K562 (cell line): Measurements from ENCODE around the gene TRIM69. TPM values are rescaled to one million over a fixed set of nuclear protein-coding genes. Genes with fewer than 3 reads are reported as not detected.
A peak's percentile ranks its signal among the peaks of the same experiment; 100 is the strongest.

Source experiments
- ATAC-seq: fragments of 200-7000 bp; cut with Tn5 transposase; 3 replicates; pipeline ENCODE4 v1.9.1; 2020; ENCODE audit warnings: moderate library complexity
- BruUV-seq: library from RNA; stranded (reverse); fragments of 400-500 nt; replicated peaks from 2 replicates; lab custom pipeline; 2021; lab: Mats Ljungman, UMichigan
- CTCF ChIA-PET: fragments of 300-600 bp; formaldehyde crosslinking; extraction: SDS; loops from one replicate; lab custom pipeline; 2021; ENCODE audit warnings: low intra/inter-chr PET ratio; lab: Yijun Ruan, JAX
- POLR2A ChIA-PET: fragments of 300-600, 350-650 bp; sonication (Branson Sonifier 250); formaldehyde crosslinking; extraction: SDS; loops from one replicate; lab custom pipeline; 2021; ENCODE audit warnings: antibody characterized with exemption, inconsistent platforms; lab: Yijun Ruan, JAX
- DNase-seq, 4 experiments: peaks; one replicate each; pipeline versions ENCODE4 v3.0.0 to v3.0.0-alpha.2; 2011 to 2018; ENCODE audit warnings: low spot score in 3 of 4, mixed read lengths in 3 of 4; ENCODE audit errors: extremely low read depth in 1 of 4
- FAIRE-seq: peaks from 2 replicates; lab custom pipeline; 2011; peaks lifted over from hg19 to GRCh38; lab: Jason Lieb, UNC
- H2AFZ ChIP-seq: 2 replicates; pipeline ENCODE4 v1.6.0; 2011; ENCODE audit warnings: low read depth, low read length, control low read depth, inconsistent platforms
- H3K27ac ChIP-seq: fragments of 200-600 bp; 3 replicates; pipeline ENCODE4 v1.8.0; 2011; ENCODE audit warnings: low read depth, mild to moderate bottlenecking, control low read depth, inconsistent platforms, low read length, moderate library complexity, mixed read lengths; ENCODE audit errors: extremely low read depth
- H3K27me3 ChIP-seq, 2 experiments: fragments of 300-600 bp in 1 of 2; 2 replicates in 1 of 2; 3 replicates in 1 of 2; pipeline versions ENCODE4 v1.6.0 to v1.8.0; 2011; ENCODE audit warnings: inconsistent platforms in 2 of 2, low read length in 2 of 2, mild to moderate bottlenecking in 1 of 2, mixed read lengths in 1 of 2, moderate library complexity in 1 of 2; ENCODE audit not compliant: control insufficient read depth in 2 of 2, insufficient read depth in 2 of 2
- H3K36me3 ChIP-seq: fragments of 300-600 bp; 3 replicates; pipeline ENCODE4 v1.8.0; 2011; ENCODE audit warnings: mild to moderate bottlenecking, low read length, inconsistent platforms; ENCODE audit not compliant: control insufficient read depth, insufficient read depth
- H3K4me1 ChIP-seq, 2 experiments: fragments of 200-600 bp in 1 of 2; replicated peaks in 1 of 2; 2 replicates in 1 of 2; 3 replicates in 1 of 2; pipeline versions ENCODE4 v1.5.1 to v1.8.0; 2011; ENCODE audit warnings: inconsistent platforms in 2 of 2, low read length in 2 of 2, mild to moderate bottlenecking in 1 of 2, mixed read lengths in 1 of 2, moderate library complexity in 1 of 2; ENCODE audit not compliant: control insufficient read depth in 2 of 2, insufficient read depth in 2 of 2
- H3K4me2 ChIP-seq: 2 replicates; pipeline ENCODE4 v1.6.1; 2011; ENCODE audit warnings: low read length, control low read depth, inconsistent platforms, mixed read lengths; ENCODE audit not compliant: insufficient read depth
- H3K4me3 ChIP-seq: fragments of 200-600 bp; sonication (generic), shearing (Covaris generic); 2 replicates; pipeline ENCODE4 v1.5.1; 2016; ENCODE audit warnings: control low read depth, inconsistent platforms
- H3K79me2 ChIP-seq: fragments of 200-600 bp; 3 replicates; pipeline ENCODE4 v1.8.0; 2011; ENCODE audit warnings: low read length, inconsistent platforms; ENCODE audit not compliant: control insufficient read depth, insufficient read depth
- H3K9ac ChIP-seq, 2 experiments: 2 replicates each; pipeline versions ENCODE4 v1.6.0 to v1.6.1; 2011; ENCODE audit warnings: low read depth in 2 of 2, low read length in 2 of 2, control low read depth in 1 of 2, inconsistent platforms in 1 of 2, mild to moderate bottlenecking in 1 of 2, mixed read lengths in 1 of 2; ENCODE audit not compliant: insufficient read depth in 1 of 2
- H3K9me1 ChIP-seq: one replicate; pipeline ENCODE4 v1.6.0; 2011; ENCODE audit warnings: inconsistent platforms, mild to moderate bottlenecking, low read length, moderate library complexity; ENCODE audit not compliant: control insufficient read depth, insufficient read depth
- H3K9me3 ChIP-seq: replicated peaks from 2 replicates; pipeline ENCODE4 v1.5.1; 2011; ENCODE audit warnings: low read depth, low read length, inconsistent platforms; ENCODE audit not compliant: control insufficient read depth, insufficient read depth
- H4K20me1 ChIP-seq: replicated peaks from 2 replicates; pipeline ENCODE4 v1.6.1; 2011; ENCODE audit warnings: low read length, inconsistent platforms, mixed read lengths; ENCODE audit not compliant: control insufficient read depth, insufficient read depth
- MAFK ChIP-seq: IDR thresholded peaks from 2 replicates; pipeline ENCODE4 v1.6.1; 2011; ENCODE audit warnings: low read length, improper control_type of control experiment
- NCOA4 ChIP-seq: fragments of 450-650 bp; IDR thresholded peaks from 2 replicates; pipeline ENCODE4 v1.6.1; 2018; ENCODE audit warnings: mild to moderate bottlenecking; ENCODE audit not compliant: partially characterized antibody
- NFIX ChIP-seq: fragments of 250-450 bp; sonication (Bioruptor Pico); IDR thresholded peaks from 2 replicates; pipeline ENCODE4 v1.4.0; 2020; ENCODE audit warnings: low read depth, mild to moderate bottlenecking, moderate library complexity
- PBX2 ChIP-seq, 2 experiments: IDR thresholded peaks in 1 of 2; conservative IDR thresholded peaks in 1 of 2; 2 replicates each; pipeline ENCODE4 v1.6.1; 2016; ENCODE audit warnings: low read depth in 2 of 2, mild to moderate bottlenecking in 1 of 2, missing compliant biosample characterization in 1 of 2, missing genetic modification characterization in 1 of 2, moderate library complexity in 1 of 2
- PHF20 ChIP-seq: fragments of 450-650 bp; IDR thresholded peaks from 2 replicates; pipeline ENCODE4 v1.6.1; 2018; ENCODE audit not compliant: partially characterized antibody
- RCOR1 ChIP-seq, 2 experiments: IDR thresholded peaks; 2 replicates each; pipeline ENCODE4 v1.6.1; 2012; ENCODE audit warnings: low read depth in 2 of 2, low read length in 2 of 2, borderline replicate concordance in 1 of 2, improper control_type of control experiment in 1 of 2
- RFX7 ChIP-seq: fragments of 250-450 bp; sonication (Bioruptor Pico); IDR thresholded peaks from 2 replicates; pipeline ENCODE4 v1.5.1; 2021; ENCODE audit warnings: mild to moderate bottlenecking
- SIX5 ChIP-seq, 2 experiments: IDR thresholded peaks; 2 replicates each; pipeline ENCODE4 v1.6.1; 2011; ENCODE audit warnings: low read length in 2 of 2, borderline replicate concordance in 1 of 2, low read depth in 1 of 2, mild to moderate bottlenecking in 1 of 2, moderate library complexity in 1 of 2; ENCODE audit not compliant: insufficient read depth in 1 of 2
- SRSF3 ChIP-seq: fragments of 200-400 bp; formaldehyde crosslinking; IDR thresholded peaks from 2 replicates; pipeline ENCODE4 v1.6.1; 2016; ENCODE audit warnings: mild to moderate bottlenecking, low read length, moderate library complexity; ENCODE audit not compliant: insufficient read depth
- WHSC1 ChIP-seq: IDR thresholded peaks from one replicate; pipeline ENCODE4 v1.6.1; 2012; ENCODE audit warnings: low read length, control low read depth, inconsistent platforms
- ZBTB8A ChIP-seq: fragments of 450-650 bp; IDR thresholded peaks from 2 replicates; pipeline ENCODE4 v1.6.1; 2018; ENCODE audit warnings: mild to moderate bottlenecking, moderate library complexity; ENCODE audit not compliant: partially characterized antibody
- ZFX ChIP-seq: sonication (generic); formaldehyde crosslinking; IDR thresholded peaks from 2 replicates; pipeline ENCODE4 v1.8.0; 2022; ENCODE audit warnings: mild to moderate bottlenecking, missing genetic modification reagents, moderate library complexity
- ZNF512 ChIP-seq: IDR thresholded peaks from 2 replicates; pipeline ENCODE4 v1.6.1; 2016; ENCODE audit warnings: missing genetic modification characterization, missing compliant biosample characterization
- ZNF695 ChIP-seq: fragments of 450-650 bp; formaldehyde crosslinking; IDR thresholded peaks from 2 replicates; pipeline ENCODE4 v1.4.0; 2020; ENCODE audit warnings: mild to moderate bottlenecking, moderate library complexity
- ZNF780A ChIP-seq: fragments of 250-450 bp; sonication (Bioruptor Pico); IDR thresholded peaks from 2 replicates; pipeline ENCODE4 v1.5.0; 2021; ENCODE audit warnings: mild to moderate bottlenecking
- in situ Hi-C: fragments of 300-500 bp; cut with MboI; formaldehyde crosslinking; loops from 4 replicates; pipeline ENCODE4 v1.15.0; 2018; ENCODE audit warnings: inconsistent platforms, mixed read lengths
- intact Hi-C: fragments of 100-400 bp; cut with micrococcal nuclease; formaldehyde crosslinking; loops from 2 replicates; pipeline ENCODE4 v1.14.2; 2022
- polyA plus RNA-seq, 8 experiments: library from polyadenylated mRNA; depleted of rRNA in 4 of 8; stranded (reverse) in 5 of 8; unstranded in 3 of 8; fragments of >200 nt; fragmentation: Nextera tagmentation in 2 of 8; fragmentation: Illumina TruSeq in 1 of 8; extraction: Ambion mirVana in 2 of 8; extraction: Trizol in 1 of 8; gene quantifications; 2 replicates each; pipeline versions ENCODE4 v1.2.1 to v1.2.3, GENCODE V29; 2011 to 2014; ENCODE audit warnings: inconsistent platforms in 1 of 8, missing spikeins in 1 of 8
- total RNA-seq, 7 experiments: library from RNA; depleted of rRNA in 6 of 7; stranded (reverse); fragments of >200 nt in 6 of 7; fragmentation: Illumina TruSeq in 2 of 7; extraction: Trizol in 2 of 7; gene quantifications; 2 replicates each; pipeline versions ENCODE4 v1.2.1 to v1.2.3, GENCODE V29; 2011 to 2021; ENCODE audit warnings: low replicate concordance in 1 of 7
- TF ChIP-seq, protein P1 (sequence below): sonication (generic); formaldehyde crosslinking; IDR thresholded peaks from 2 replicates; pipeline ENCODE4 v1.8.1; 2023; ENCODE audit warnings: mild to moderate bottlenecking, missing genetic modification reagents, moderate library complexity
- TF ChIP-seq, protein P2 (sequence below): fragments of 450-650 bp; IDR thresholded peaks from 2 replicates; pipeline ENCODE4 v1.6.1; 2016

The TRIM69 gene
- total and polyA plus RNA-seq, 9 of the 15 experiments (the other 6 are each of a cell fraction or from before 2014, with no cell fraction given): 1.0 to 4.3 (median 2.3) TPM

DNA sequence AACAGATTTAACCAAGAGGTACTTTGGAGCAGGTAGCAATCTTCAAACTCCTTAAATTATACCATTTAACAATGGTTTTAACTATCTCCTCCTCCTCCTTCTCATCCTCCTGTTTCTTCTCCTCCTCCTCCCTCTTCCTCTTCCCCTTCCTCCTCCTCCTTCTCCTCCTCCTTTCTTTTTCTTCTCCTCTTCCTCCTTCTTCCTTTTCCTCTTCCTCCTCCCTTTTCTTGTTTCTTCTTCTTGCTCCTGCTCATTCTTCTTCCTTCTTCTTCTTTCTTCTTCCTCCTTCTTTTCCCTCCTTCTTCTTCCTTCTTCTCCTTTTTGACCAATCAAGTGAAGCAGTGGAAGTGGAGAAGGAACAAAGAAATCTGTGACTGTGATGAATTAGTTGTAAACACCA lies 39.3 kb upstream of the TRIM69 start:
- no peaks in the 10 kb centered on the region for H3K36me3 ChIP-seq
- ATAC-seq: no peak
- no peaks in the 10 kb centered on the region for H3K9me3 ChIP-seq
- POLR2A ChIA-PET: interaction anchor here (0.7 to 2.7 kb wide), 3 partner anchors 11 to 101 kb away, joined by 3 to 13 read pairs (median 4); partner anchors contain the start of genes B2M and PATL2
- H3K4me2 ChIP-seq: no peak overlapping the region
- CTCF ChIA-PET: no interaction called here
- BruUV-seq: no TSS peak
- H2AFZ ChIP-seq: no peak overlapping the region
- H3K27ac ChIP-seq: no peak overlapping the region
- FAIRE-seq: no peak
- H3K4me3 ChIP-seq: no peak overlapping the region
- no peak for DNase-seq
- no peaks in the 10 kb centered on the region for H4K20me1 ChIP-seq
- in situ Hi-C loops (no loop called here), intact Hi-C loops (no loop called here)
- no peaks in the 10 kb centered on the region for H3K4me1 ChIP-seq
- no peaks in the 10 kb centered on the region for H3K79me2 ChIP-seq
- no peak overlapping the region for H3K9ac ChIP-seq
- H3K9me1 ChIP-seq: no peaks in the 10 kb centered on the region
- H3K27me3 ChIP-seq: no peaks in the 10 kb centered on the region
- TF ChIP-seq, protein P1, sequence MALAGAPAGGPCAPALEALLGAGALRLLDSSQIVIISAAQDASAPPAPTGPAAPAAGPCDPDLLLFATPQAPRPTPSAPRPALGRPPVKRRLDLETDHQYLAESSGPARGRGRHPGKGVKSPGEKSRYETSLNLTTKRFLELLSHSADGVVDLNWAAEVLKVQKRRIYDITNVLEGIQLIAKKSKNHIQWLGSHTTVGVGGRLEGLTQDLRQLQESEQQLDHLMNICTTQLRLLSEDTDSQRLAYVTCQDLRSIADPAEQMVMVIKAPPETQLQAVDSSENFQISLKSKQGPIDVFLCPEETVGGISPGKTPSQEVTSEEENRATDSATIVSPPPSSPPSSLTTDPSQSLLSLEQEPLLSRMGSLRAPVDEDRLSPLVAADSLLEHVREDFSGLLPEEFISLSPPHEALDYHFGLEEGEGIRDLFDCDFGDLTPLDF (CRISPR knock-in tag): no peak
- no peak for TF ChIP-seq ZBTB8A
- no peak for TF ChIP-seq NFIX
- TF ChIP-seq PHF20: no peak
- TF ChIP-seq, protein P2, sequence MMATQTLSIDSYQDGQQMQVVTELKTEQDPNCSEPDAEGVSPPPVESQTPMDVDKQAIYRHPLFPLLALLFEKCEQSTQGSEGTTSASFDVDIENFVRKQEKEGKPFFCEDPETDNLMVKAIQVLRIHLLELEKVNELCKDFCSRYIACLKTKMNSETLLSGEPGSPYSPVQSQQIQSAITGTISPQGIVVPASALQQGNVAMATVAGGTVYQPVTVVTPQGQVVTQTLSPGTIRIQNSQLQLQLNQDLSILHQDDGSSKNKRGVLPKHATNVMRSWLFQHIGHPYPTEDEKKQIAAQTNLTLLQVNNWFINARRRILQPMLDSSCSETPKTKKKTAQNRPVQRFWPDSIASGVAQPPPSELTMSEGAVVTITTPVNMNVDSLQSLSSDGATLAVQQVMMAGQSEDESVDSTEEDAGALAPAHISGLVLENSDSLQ: no peak
- no peak for TF ChIP-seq WHSC1
- no peak for TF ChIP-seq ZNF695 (CRISPR knock-in tag)
- no peak for TF ChIP-seq PBX2 (CRISPR knock-in tag; IDR thresholded peaks at IDR 0.05; ENCODE audit: low read depth)
- no peak for TF ChIP-seq PBX2 (tag; conservative IDR thresholded peaks at IDR 0.05; ENCODE audit: low read depth)
- TF ChIP-seq SIX5 (IDR thresholded peaks at IDR 0.05; ENCODE audit: borderline replicate concordance in 1 of 2, insufficient read depth in 1 of 2, low read depth in 1 of 2, low read length in 2 of 2): no peak
- TF ChIP-seq MAFK: no peak
- TF ChIP-seq ZNF512 (tag): peak; percentile 79
- TF ChIP-seq ZFX (CRISPR knock-in tag): no peak
- no peak for TF ChIP-seq SRSF3
- no peak for TF ChIP-seq RFX7 (CRISPR knock-in tag)
- peak; percentile 9 for TF ChIP-seq NCOA4
- TF ChIP-seq ZNF780A (CRISPR knock-in tag): no peak
- TF ChIP-seq RCOR1 (IDR thresholded peaks at IDR 0.05; ENCODE audit: borderline replicate concordance in 1 of 2, low read depth in 2 of 2, low read length in 2 of 2): no peak
